HCT116 (cell line): Measurements from ENCODE around the gene MYPN. TPM values are rescaled to one million over a fixed set of nuclear protein-coding genes. Genes with fewer than 3 reads are reported as not detected.

Experiments used
- ATAC-seq: fragments of 200-7000 bp; cut with Tn5 transposase; 2 replicates; pipeline ENCODE4 v1.9.1; 2020; ENCODE audit warnings: mild to moderate bottlenecking, moderate library complexity
- BruUV-seq: library from RNA; stranded (reverse); fragments of 400-500 nt; replicated peaks from 2 replicates; lab custom pipeline; 2021; lab: Mats Ljungman, UMichigan
- CTCF ChIA-PET: fragments of 300-600 bp; sonication (Branson Sonifier 250); formaldehyde crosslinking; loops from one replicate; lab custom pipeline; 2021; ENCODE audit warnings: antibody characterized with exemption; lab: Charles Lee
- POLR2A ChIA-PET: fragments of 300-600, 350-600 bp; sonication (Branson Sonifier 250); formaldehyde crosslinking; loops from one replicate; lab custom pipeline; 2021; ENCODE audit warnings: antibody characterized with exemption; lab: Charles Lee
- RAD21 ChIA-PET, 2 experiments: fragments of 300-600 bp; sonication (Branson Sonifier 250); formaldehyde crosslinking; loops; one replicate each; lab custom pipeline; 2023; ENCODE audit warnings: low total read pairs in 2 of 2; ENCODE audit not compliant: uncharacterized antibody in 2 of 2, unreplicated experiment in 2 of 2, low non-redundant PET in 1 of 2; lab: Charles Lee
- DNase-seq: peaks from one replicate; pipeline ENCODE4 v3.0.0-alpha.2; 2010; ENCODE audit warnings: low read depth, low spot score
- H2AFZ ChIP-seq: fragments of 200-600 bp; shearing (Covaris generic), sonication (generic); 2 replicates; pipeline ENCODE4 v1.6.1; 2017; ENCODE audit warnings: low read depth, mixed run types, mixed read lengths, antibody characterized with exemption, low read length; ENCODE audit not compliant: poor library complexity, severe bottlenecking
- H3K27ac ChIP-seq: 2 replicates; pipeline ENCODE4 v1.5.1; 2012; ENCODE audit warnings: low read depth, low read length
- H3K27me3 ChIP-seq: fragments of 200-600 bp; sonication (generic); 2 replicates; pipeline ENCODE4 v1.6.1; 2016; ENCODE audit warnings: mixed run types, low read length, mixed read lengths; ENCODE audit not compliant: insufficient read depth
- H3K36me3 ChIP-seq, 2 experiments: fragments of 200-500 bp in 1 of 2; fragments of 200-600 bp in 1 of 2; sonication (Bioruptor generic) in 1 of 2; sonication (generic) in 1 of 2; 2 replicates each; pipeline versions ENCODE4 v1.5.1 to v1.6.1; 2014 to 2016; ENCODE audit warnings: low read length in 2 of 2, inconsistent platforms in 1 of 2, mixed read lengths in 1 of 2, mixed run types in 1 of 2; ENCODE audit not compliant: insufficient read depth in 2 of 2, control insufficient read depth in 1 of 2
- H3K4me1 ChIP-seq, 2 experiments: fragments of 200-600 bp in 1 of 2; sonication (generic) in 1 of 2; 2 replicates each; pipeline versions ENCODE4 v1.5.1 to v1.6.1; 2012 to 2017; ENCODE audit warnings: low read length in 2 of 2, inconsistent platforms in 1 of 2, mild to moderate bottlenecking in 1 of 2, mixed read lengths in 1 of 2, mixed run types in 1 of 2, moderate library complexity in 1 of 2; ENCODE audit not compliant: insufficient read depth in 2 of 2, control insufficient read depth in 1 of 2
- H3K4me2 ChIP-seq: fragments of 200-600 bp; sonication (generic); 2 replicates; pipeline ENCODE4 v1.6.1; 2017; ENCODE audit warnings: mixed run types, low read length, mixed read lengths
- H3K4me3 ChIP-seq, 2 experiments: fragments of 200-600 bp in 1 of 2; sonication (generic) in 1 of 2; replicated peaks in 1 of 2; 2 replicates each; pipeline ENCODE4 v1.5.1; 2011 to 2016; ENCODE audit warnings: low read length in 2 of 2, control low read depth in 1 of 2, low read depth in 1 of 2, mild to moderate bottlenecking in 1 of 2, mixed read lengths in 1 of 2, mixed run types in 1 of 2
- H3K79me2 ChIP-seq: fragments of 200-600 bp; sonication (generic); 2 replicates; pipeline ENCODE4 v1.6.1; 2017; ENCODE audit warnings: mild to moderate bottlenecking, mixed run types, low read length, moderate library complexity, mixed read lengths; ENCODE audit not compliant: insufficient read depth
- H3K9ac ChIP-seq: fragments of 200-600 bp; sonication (generic); 2 replicates; pipeline ENCODE4 v1.6.1; 2016; ENCODE audit warnings: low read length, mixed read lengths
- H3K9me2 ChIP-seq: fragments of 200-600 bp; sonication (generic), shearing (Covaris generic); 2 replicates; pipeline ENCODE4 v1.6.1; 2017; ENCODE audit warnings: mixed run types, mild to moderate bottlenecking, moderate library complexity; ENCODE audit not compliant: insufficient read depth
- H3K9me3 ChIP-seq, 2 experiments: fragments of 200-500 bp in 1 of 2; fragments of 200-600 bp in 1 of 2; sonication (Bioruptor generic) in 1 of 2; sonication (generic) in 1 of 2; 2 replicates each; pipeline ENCODE4 v1.6.1; 2014 to 2017; ENCODE audit warnings: low read length in 2 of 2, mixed read lengths in 2 of 2, inconsistent platforms in 1 of 2, low read depth in 1 of 2, mild to moderate bottlenecking in 1 of 2, mixed run types in 1 of 2, moderate library complexity in 1 of 2; ENCODE audit not compliant: control insufficient read depth in 1 of 2, insufficient read depth in 1 of 2
- H4K20me1 ChIP-seq: fragments of 200-600 bp; sonication (generic), shearing (Covaris generic); 2 replicates; pipeline ENCODE4 v1.6.1; 2017; ENCODE audit warnings: mixed run types, mild to moderate bottlenecking, moderate library complexity; ENCODE audit not compliant: insufficient read depth
- ATF3 ChIP-seq: IDR thresholded peaks from 2 replicates; pipeline ENCODE4 v1.6.1; 2012
- CBX3 ChIP-seq: IDR thresholded peaks from 2 replicates; pipeline ENCODE4 v1.6.1; 2012; ENCODE audit warnings: low read depth
- CEBPB ChIP-seq: IDR thresholded peaks from 2 replicates; pipeline ENCODE4 v1.6.1; 2012; ENCODE audit warnings: low read depth
- EGR1 ChIP-seq: IDR thresholded peaks from 2 replicates; pipeline ENCODE4 v1.6.1; 2012; ENCODE audit warnings: low read depth
- ELF1 ChIP-seq: IDR thresholded peaks from 2 replicates; pipeline ENCODE4 v1.6.1; 2012; ENCODE audit warnings: low read depth, borderline replicate concordance
- EZH2phosphoT487 ChIP-seq: fragments of 200-600 bp; IDR thresholded peaks from 2 replicates; pipeline ENCODE4 v1.6.1; 2018; ENCODE audit warnings: antibody characterized with exemption, borderline replicate concordance
- FOSL1 ChIP-seq: IDR thresholded peaks from 2 replicates; pipeline ENCODE4 v1.6.1; 2012; ENCODE audit warnings: low read depth
- JUND ChIP-seq: IDR thresholded peaks from 2 replicates; pipeline ENCODE4 v1.6.1; 2012
- POLR2A ChIP-seq: IDR thresholded peaks from 2 replicates; pipeline ENCODE4 v1.7.0; 2011; ENCODE audit warnings: borderline replicate concordance; ENCODE audit not compliant: insufficient read depth, insufficient read length; ENCODE audit errors: extremely low read depth
- POLR2AphosphoS5 ChIP-seq: IDR thresholded peaks from 2 replicates; pipeline ENCODE4 v1.6.1; 2011; ENCODE audit warnings: mild to moderate bottlenecking, low read depth, low read length, moderate library complexity
- RAD21 ChIP-seq: IDR thresholded peaks from 2 replicates; pipeline ENCODE4 v1.6.1; 2012; ENCODE audit warnings: low read depth, mild to moderate bottlenecking
- SIN3A ChIP-seq: IDR thresholded peaks from 2 replicates; pipeline ENCODE4 v1.6.1; 2012; ENCODE audit warnings: low read depth
- SP1 ChIP-seq: IDR thresholded peaks from 2 replicates; pipeline ENCODE4 v1.6.1; 2012; ENCODE audit warnings: low read depth
- SRF ChIP-seq: IDR thresholded peaks from 2 replicates; pipeline ENCODE4 v1.6.1; 2012; ENCODE audit warnings: low read depth
- TCF7L2 ChIP-seq: IDR thresholded peaks from 2 replicates; pipeline ENCODE4 v1.7.0; 2011; ENCODE audit warnings: borderline replicate concordance, inconsistent platforms; ENCODE audit not compliant: insufficient read depth, insufficient read length; ENCODE audit errors: extremely low read depth
- YY1 ChIP-seq: IDR thresholded peaks from 2 replicates; pipeline ENCODE4 v1.6.1; 2011; ENCODE audit warnings: low read length, low read depth, moderate library complexity, mild to moderate bottlenecking; ENCODE audit not compliant: insufficient replicate concordance; ENCODE audit errors: extremely low read depth
- ZNF274 ChIP-seq: fragments of 200-500 bp; sonication (Bioruptor generic); IDR thresholded peaks from 2 replicates; pipeline ENCODE4 v1.6.1; 2014; ENCODE audit warnings: mild to moderate bottlenecking, low read depth, low read length, inconsistent platforms
- intact Hi-C: fragments of 100-400 bp; cut with micrococcal nuclease; formaldehyde crosslinking; loops from 2 replicates; pipeline ENCODE4 v1.10.0; 2022
- total RNA-seq: library from RNA; stranded (reverse); gene quantifications from one replicate; pipeline ENCODE4 v1.2.1, GENCODE V29; 2021; ENCODE audit not compliant: unreplicated experiment
- TF ChIP-seq, protein P1 (sequence below), 3 experiments: fragments of 200-600 bp in 1 of 3; sonication (generic) in 1 of 3; IDR thresholded peaks in 2 of 3; conservative IDR thresholded peaks in 1 of 3; 2 replicates each; pipeline ENCODE4 v1.5.1; 2012 to 2017; ENCODE audit warnings: low read depth in 2 of 3, low read length in 2 of 3, antibody characterized with exemption in 1 of 3, borderline replicate concordance in 1 of 3, control low read depth in 1 of 3, mild to moderate bottlenecking in 1 of 3, mixed read lengths in 1 of 3, mixed run types in 1 of 3, moderate library complexity in 1 of 3; ENCODE audit not compliant: insufficient read depth in 1 of 3
- TF ChIP-seq, protein P2 (sequence below): IDR thresholded peaks from 2 replicates; pipeline ENCODE4 v1.6.1; 2012
- TF ChIP-seq, protein P3 (sequence below): IDR thresholded peaks from 2 replicates; pipeline ENCODE4 v1.6.1; 2012; ENCODE audit warnings: low read depth

Gene MYPN
- total RNA-seq, 1 experiment from 2014 or later: 0.34 TPM

DNA sequence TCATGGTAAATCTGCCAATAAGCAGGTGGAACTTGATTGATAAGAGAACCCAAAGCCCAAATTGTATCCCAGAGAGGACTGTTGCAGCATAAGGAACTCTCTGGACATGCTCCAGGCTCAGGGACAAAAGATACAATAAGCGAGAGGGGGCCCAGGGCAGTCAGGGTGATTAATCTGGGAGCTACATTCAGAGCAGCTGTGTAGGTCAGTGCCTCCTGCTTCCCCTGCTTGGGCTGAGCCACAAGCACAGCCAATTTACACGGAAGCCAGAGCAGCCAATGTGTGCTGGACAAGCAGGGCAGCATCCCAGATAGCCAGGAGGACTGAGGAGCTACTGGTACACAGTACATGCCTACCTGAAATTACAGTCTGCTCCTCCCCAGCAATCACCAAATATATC, 24.2 kb downstream of the MYPN start:
- no peaks in the 10 kb centered on the region for H3K79me2 ChIP-seq
- no peak overlapping the region for H3K9ac ChIP-seq
- peaks cover 23 to 31% of the 10 kb centered on the region in 2 experiments for H3K4me1 ChIP-seq
- peak overlapping the region; percentile 24 for H2AFZ ChIP-seq
- no peak overlapping the region for H3K27ac ChIP-seq
- H3K27me3 ChIP-seq: no peaks in the 10 kb centered on the region
- ATAC-seq (no peak), DNase-seq (no peak)
- POLR2A ChIA-PET: no interaction called here
- H3K4me3 ChIP-seq: no peak overlapping the region
- H3K9me2 ChIP-seq: no peaks in the 10 kb centered on the region
- intact Hi-C loops: no loop called here
- no peaks in the 10 kb centered on the region for H4K20me1 ChIP-seq
- CTCF ChIA-PET: no interaction called here
- H3K9me3 ChIP-seq: no peaks in the 10 kb centered on the region
- RAD21 ChIA-PET: no interaction called here
- BruUV-seq: no TSS peak
- H3K4me2 ChIP-seq: no peak overlapping the region
- no peaks in the 10 kb centered on the region for H3K36me3 ChIP-seq
- TF ChIP-seq FOSL1 (no peak), CEBPB (no peak), JUND (no peak), TCF7L2 (no peak), POLR2A (no peak), SRF (no peak), ATF3 (no peak), RAD21 (no peak), CBX3 (no peak), ZNF274 (no peak), SIN3A (no peak), SP1 (no peak), ELF1 (no peak), POLR2AphosphoS5 (no peak), EZH2phosphoT487 (no peak), YY1 (no peak), EGR1 (no peak)
- TF ChIP-seq, protein P1, sequence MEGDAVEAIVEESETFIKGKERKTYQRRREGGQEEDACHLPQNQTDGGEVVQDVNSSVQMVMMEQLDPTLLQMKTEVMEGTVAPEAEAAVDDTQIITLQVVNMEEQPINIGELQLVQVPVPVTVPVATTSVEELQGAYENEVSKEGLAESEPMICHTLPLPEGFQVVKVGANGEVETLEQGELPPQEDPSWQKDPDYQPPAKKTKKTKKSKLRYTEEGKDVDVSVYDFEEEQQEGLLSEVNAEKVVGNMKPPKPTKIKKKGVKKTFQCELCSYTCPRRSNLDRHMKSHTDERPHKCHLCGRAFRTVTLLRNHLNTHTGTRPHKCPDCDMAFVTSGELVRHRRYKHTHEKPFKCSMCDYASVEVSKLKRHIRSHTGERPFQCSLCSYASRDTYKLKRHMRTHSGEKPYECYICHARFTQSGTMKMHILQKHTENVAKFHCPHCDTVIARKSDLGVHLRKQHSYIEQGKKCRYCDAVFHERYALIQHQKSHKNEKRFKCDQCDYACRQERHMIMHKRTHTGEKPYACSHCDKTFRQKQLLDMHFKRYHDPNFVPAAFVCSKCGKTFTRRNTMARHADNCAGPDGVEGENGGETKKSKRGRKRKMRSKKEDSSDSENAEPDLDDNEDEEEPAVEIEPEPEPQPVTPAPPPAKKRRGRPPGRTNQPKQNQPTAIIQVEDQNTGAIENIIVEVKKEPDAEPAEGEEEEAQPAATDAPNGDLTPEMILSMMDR (IDR thresholded peaks at IDR 0.05 in 2 of 3, conservative IDR thresholded peaks at IDR 0.05 in 1 of 3; ENCODE audit: borderline replicate concordance in 1 of 3, insufficient read depth in 1 of 3, low read depth in 2 of 3, low read length in 2 of 3): no peak
- TF ChIP-seq, protein P2, sequence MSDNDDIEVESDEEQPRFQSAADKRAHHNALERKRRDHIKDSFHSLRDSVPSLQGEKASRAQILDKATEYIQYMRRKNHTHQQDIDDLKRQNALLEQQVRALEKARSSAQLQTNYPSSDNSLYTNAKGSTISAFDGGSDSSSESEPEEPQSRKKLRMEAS: no peak
- TF ChIP-seq, protein P3, sequence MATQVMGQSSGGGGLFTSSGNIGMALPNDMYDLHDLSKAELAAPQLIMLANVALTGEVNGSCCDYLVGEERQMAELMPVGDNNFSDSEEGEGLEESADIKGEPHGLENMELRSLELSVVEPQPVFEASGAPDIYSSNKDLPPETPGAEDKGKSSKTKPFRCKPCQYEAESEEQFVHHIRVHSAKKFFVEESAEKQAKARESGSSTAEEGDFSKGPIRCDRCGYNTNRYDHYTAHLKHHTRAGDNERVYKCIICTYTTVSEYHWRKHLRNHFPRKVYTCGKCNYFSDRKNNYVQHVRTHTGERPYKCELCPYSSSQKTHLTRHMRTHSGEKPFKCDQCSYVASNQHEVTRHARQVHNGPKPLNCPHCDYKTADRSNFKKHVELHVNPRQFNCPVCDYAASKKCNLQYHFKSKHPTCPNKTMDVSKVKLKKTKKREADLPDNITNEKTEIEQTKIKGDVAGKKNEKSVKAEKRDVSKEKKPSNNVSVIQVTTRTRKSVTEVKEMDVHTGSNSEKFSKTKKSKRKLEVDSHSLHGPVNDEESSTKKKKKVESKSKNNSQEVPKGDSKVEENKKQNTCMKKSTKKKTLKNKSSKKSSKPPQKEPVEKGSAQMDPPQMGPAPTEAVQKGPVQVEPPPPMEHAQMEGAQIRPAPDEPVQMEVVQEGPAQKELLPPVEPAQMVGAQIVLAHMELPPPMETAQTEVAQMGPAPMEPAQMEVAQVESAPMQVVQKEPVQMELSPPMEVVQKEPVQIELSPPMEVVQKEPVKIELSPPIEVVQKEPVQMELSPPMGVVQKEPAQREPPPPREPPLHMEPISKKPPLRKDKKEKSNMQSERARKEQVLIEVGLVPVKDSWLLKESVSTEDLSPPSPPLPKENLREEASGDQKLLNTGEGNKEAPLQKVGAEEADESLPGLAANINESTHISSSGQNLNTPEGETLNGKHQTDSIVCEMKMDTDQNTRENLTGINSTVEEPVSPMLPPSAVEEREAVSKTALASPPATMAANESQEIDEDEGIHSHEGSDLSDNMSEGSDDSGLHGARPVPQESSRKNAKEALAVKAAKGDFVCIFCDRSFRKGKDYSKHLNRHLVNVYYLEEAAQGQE: no peak
